ENCODE results near the gene CDK5. TPM values are rescaled to one million over a fixed set of nuclear protein-coding genes. Genes with fewer than 3 reads are reported as not detected.

The CDK5 gene
- total and polyA plus RNA-seq, 9 of the 15 experiments (the other 6 are each of a cell fraction or from before 2014, with no cell fraction given), result 3.2 to 38.0 (median 27.5) TPM

DNA sequence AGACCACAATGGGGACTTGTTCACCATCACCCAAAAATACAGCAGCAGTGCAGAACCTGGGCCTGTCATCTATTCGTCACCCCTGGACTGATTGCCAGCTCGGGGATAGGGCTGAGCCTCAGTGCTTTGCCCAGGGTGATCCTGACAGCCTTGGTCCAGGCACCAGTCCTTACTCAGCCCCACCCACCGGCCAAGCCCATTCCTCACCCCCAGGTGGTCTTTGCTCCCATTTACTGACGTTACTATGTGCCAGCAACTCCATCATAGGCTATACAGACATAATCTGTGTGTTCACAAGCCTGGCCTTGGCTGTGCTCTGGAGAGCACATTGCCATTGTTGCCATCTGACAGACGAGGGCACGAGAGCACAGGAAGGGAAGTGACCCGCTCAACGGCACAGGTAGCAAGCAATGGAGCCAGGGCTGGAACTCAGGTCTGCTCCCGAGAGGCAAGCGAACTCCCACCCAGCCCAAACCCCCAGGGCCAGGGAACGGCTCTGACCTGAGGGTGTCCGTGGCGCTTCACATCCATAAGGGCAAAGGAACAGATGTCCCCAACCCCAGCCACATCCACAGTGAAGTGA, 40.2 kb downstream of the CDK5 start (continued):
- TF ChIP-seq, protein P1, sequence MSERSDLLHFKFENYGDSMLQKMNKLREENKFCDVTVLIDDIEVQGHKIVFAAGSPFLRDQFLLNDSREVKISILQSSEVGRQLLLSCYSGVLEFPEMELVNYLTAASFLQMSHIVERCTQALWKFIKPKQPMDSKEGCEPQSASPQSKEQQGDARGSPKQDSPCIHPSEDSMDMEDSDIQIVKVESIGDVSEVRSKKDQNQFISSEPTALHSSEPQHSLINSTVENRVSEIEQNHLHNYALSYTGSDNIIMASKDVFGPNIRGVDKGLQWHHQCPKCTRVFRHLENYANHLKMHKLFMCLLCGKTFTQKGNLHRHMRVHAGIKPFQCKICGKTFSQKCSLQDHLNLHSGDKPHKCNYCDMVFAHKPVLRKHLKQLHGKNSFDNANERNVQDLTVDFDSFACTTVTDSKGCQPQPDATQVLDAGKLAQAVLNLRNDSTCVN (CRISPR knock-in tag; IDR thresholded peaks at IDR 0.05), result no peak
- peak; percentile 34 for TF ChIP-seq POLR2B (IDR thresholded peaks at IDR 0.05; ENCODE audit: low read depth, partially characterized antibody)

DNA sequence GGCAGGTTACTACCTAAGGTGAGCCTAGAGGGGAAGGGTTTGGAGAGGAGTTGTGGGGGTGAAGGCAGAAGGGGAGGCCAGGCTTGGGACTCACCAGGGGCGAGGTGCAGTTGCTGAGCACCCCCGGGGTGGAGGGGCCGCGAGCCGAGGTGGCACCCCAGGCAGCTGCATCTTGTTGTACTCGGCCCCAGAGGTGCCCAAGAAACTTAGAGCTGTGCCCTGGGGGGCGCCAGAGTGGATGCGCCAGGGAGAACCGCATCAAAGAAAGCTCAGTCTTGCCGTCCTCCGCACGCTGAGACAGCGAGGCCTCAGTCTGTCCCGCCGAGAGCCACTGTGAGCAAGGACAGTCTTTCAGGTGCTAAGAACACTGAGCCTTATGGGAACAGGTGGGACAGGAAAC, 40.8 kb downstream of the CDK5 start:
- FAIRE-seq (no peak), DNase-seq (ENCODE audit: extremely low read depth in 1 of 4, low spot score in 3 of 4) (peak in 1 of 4 experiments; percentile 25), ATAC-seq (no peak)
- no peak overlapping the region for H2AFZ ChIP-seq (ENCODE audit: low read depth, low read length)
- H3K27me3 ChIP-seq (ENCODE audit: control insufficient read depth in 2 of 2, insufficient read depth in 2 of 2, low read length in 2 of 2), result no peaks in the 10 kb centered on the region; a peak in 1 of 5 replicates
- WGBS (ENCODE audit: insufficient coverage, low coverage, missing lambda C conversion rate), result 83% methylated on average over 15 of the region's 15 CpGs
- ChIA-PET POLR2A (interaction anchor here (0.5 to 14.3 kb wide), 7 partner anchors 8 to 1167 kb away, joined by 3 to 146 read pairs (median 4); partner anchors contain the start of gene ABCB8), CTCF (ENCODE audit: low intra/inter-chr PET ratio) (interaction anchor here (0.7 to 1.3 kb wide), 3 partner anchors 53 to 119 kb away, joined by 3 to 6 read pairs (median 4); no protein-coding TSS in a partner anchor)
- H3K9me1 ChIP-seq (ENCODE audit: control insufficient read depth, insufficient read depth, low read length), result no peaks in the 10 kb centered on the region
- H3K9me3 ChIP-seq (replicated peaks; ENCODE audit: control insufficient read depth, insufficient read depth, low read depth, low read length), result no peaks in the 10 kb centered on the region
- no peaks in the 10 kb centered on the region for H4K20me1 ChIP-seq (replicated peaks; ENCODE audit: control insufficient read depth, insufficient read depth, low read length)
- BruUV-seq (replicated peaks), result no TSS peak
- peaks cover 29 to 78% of the 10 kb centered on the region in 2 experiments for H3K4me1 ChIP-seq (replicated peaks in 1 of 2; ENCODE audit: control insufficient read depth in 2 of 2, insufficient read depth in 2 of 2, low read length in 2 of 2)
- H3K4me3 ChIP-seq, result no peak overlapping the region
- peaks cover 36% of the 10 kb centered on the region; the same call in 2 of the 3 replicates for H3K36me3 ChIP-seq (ENCODE audit: control insufficient read depth, insufficient read depth, low read length)
- peak overlapping the region in 1 of 2 experiments; percentile 93; a peak in 2 of 4 replicates for H3K9ac ChIP-seq (ENCODE audit: insufficient read depth in 1 of 2, low read depth in 2 of 2, low read length in 2 of 2)
- intact Hi-C loops (cut with micrococcal nuclease), result loop anchor here (10.0 kb wide), 1 partner anchor 158 kb away; no protein-coding TSS in a partner anchor
- in situ Hi-C loops (cut with MboI), result no loop called here
- peaks cover 13% of the 10 kb centered on the region for H3K79me2 ChIP-seq (ENCODE audit: control insufficient read depth, insufficient read depth, low read length)
- peak overlapping the region; percentile 95; the same call in 1 of the 2 replicates for H3K4me2 ChIP-seq (ENCODE audit: insufficient read depth, low read length)
- no peak overlapping the region for H3K27ac ChIP-seq (ENCODE audit: extremely low read depth, low read depth, low read length)
- TF ChIP-seq CEBPG (CRISPR knock-in tag; IDR thresholded peaks at IDR 0.05) (0 out of 2 replicates have a peak, but pooled peaks have one; percentile 4), CEBPG (tag; conservative IDR thresholded peaks at IDR 0.05 in 1 of 2, IDR thresholded peaks at IDR 0.05 in 1 of 2) (no peak), MTA1 (IDR thresholded peaks at IDR 0.05; ENCODE audit: borderline replicate concordance) (no peak), POLR2G (IDR thresholded peaks at IDR 0.05; ENCODE audit: low read depth, low read length) (peak; percentile 73), SIN3A (IDR thresholded peaks at IDR 0.05; ENCODE audit: borderline replicate concordance in 2 of 2, control insufficient read depth in 1 of 2, low read depth in 2 of 2, low read length in 2 of 2) (no peak), SMC3 (conservative IDR thresholded peaks at IDR 0.05; ENCODE audit: insufficient read depth, low read depth, low read length) (no peak), ZFP30 (CRISPR knock-in tag; IDR thresholded peaks at IDR 0.05; ENCODE audit: borderline replicate concordance) (no peak), FOXK2 (conservative IDR thresholded peaks at IDR 0.05 in 1 of 2, IDR thresholded peaks at IDR 0.05 in 1 of 2; ENCODE audit: low read depth in 2 of 2) (no peak), SMAD4 (CRISPR knock-in tag; conservative IDR thresholded peaks at IDR 0.05) (no peak), SUPT5H (IDR thresholded peaks at IDR 0.05) (0 out of 2 replicates have a peak, but pooled peaks have one; percentile 5), KAT7 (CRISPR knock-in tag; IDR thresholded peaks at IDR 0.05; ENCODE audit: borderline replicate concordance) (no peak), GTF2A2 (tag; IDR thresholded peaks at IDR 0.05) (no peak)
- TF ChIP-seq, protein P2, sequence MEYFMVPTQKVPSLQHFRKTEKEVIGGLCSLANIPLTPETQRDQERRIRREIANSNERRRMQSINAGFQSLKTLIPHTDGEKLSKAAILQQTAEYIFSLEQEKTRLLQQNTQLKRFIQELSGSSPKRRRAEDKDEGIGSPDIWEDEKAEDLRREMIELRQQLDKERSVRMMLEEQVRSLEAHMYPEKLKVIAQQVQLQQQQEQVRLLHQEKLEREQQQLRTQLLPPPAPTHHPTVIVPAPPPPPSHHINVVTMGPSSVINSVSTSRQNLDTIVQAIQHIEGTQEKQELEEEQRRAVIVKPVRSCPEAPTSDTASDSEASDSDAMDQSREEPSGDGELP (CRISPR knock-in tag; IDR thresholded peaks at IDR 0.05; ENCODE audit: borderline replicate concordance), result no peak
- TF ChIP-seq, protein P3, sequence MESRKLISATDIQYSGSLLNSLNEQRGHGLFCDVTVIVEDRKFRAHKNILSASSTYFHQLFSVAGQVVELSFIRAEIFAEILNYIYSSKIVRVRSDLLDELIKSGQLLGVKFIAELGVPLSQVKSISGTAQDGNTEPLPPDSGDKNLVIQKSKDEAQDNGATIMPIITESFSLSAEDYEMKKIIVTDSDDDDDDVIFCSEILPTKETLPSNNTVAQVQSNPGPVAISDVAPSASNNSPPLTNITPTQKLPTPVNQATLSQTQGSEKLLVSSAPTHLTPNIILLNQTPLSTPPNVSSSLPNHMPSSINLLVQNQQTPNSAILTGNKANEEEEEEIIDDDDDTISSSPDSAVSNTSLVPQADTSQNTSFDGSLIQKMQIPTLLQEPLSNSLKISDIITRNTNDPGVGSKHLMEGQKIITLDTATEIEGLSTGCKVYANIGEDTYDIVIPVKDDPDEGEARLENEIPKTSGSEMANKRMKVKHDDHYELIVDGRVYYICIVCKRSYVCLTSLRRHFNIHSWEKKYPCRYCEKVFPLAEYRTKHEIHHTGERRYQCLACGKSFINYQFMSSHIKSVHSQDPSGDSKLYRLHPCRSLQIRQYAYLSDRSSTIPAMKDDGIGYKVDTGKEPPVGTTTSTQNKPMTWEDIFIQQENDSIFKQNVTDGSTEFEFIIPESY (CRISPR knock-in tag; IDR thresholded peaks at IDR 0.05), result peak; percentile 68

Measured in K562 (cell line).